Vagina (tissue), 2 donors: ENCODE results near the gene ZNF804B. TPM values are rescaled to one million over a fixed set of nuclear protein-coding genes. Genes with fewer than 3 reads are reported as not detected.
"Not testable (repeated sequence)": the region's sequence is repeated elsewhere in the genome, so short reads cannot be mapped to it uniquely, and the experiment has no call there.

Experiments used
- DNase-seq, 2 donors: peaks; one replicate each; pipeline ENCODE4 v3.0.0-alpha.2; 2017; ENCODE audit errors: extremely low spot score in 2 of 2
- H3K27ac ChIP-seq: fragments of 200-600 bp; sonication (generic); one replicate; pipeline ENCODE4 v1.5.1; 2019
- H3K27me3 ChIP-seq: fragments of 200-600 bp; sonication (generic); one replicate; pipeline ENCODE4 v1.5.1; 2019
- H3K36me3 ChIP-seq, 2 donors: fragments of 200-600 bp; sonication (generic); one replicate each; pipeline ENCODE4 v1.5.1; 2017 to 2019
- H3K4me1 ChIP-seq: fragments of 200-600 bp; sonication (generic); one replicate; pipeline ENCODE4 v1.5.1; 2019
- H3K4me3 ChIP-seq, 2 donors: fragments of 200-600 bp; sonication (generic); 1 replicate in 1 of 2; 2 replicates in 1 of 2; pipeline ENCODE4 v1.5.1; 2016 to 2019
- H3K9me3 ChIP-seq: fragments of 200-600 bp; sonication (generic); one replicate; pipeline ENCODE4 v1.5.1; 2019
- POLR2A ChIP-seq, 2 donors: fragments of 450-650 bp; IDR thresholded peaks; one replicate each; pipeline ENCODE4 v1.6.1; 2017; ENCODE audit warnings: antibody characterized with exemption in 2 of 2, mild to moderate bottlenecking in 2 of 2, moderate library complexity in 2 of 2
- POLR2AphosphoS5 ChIP-seq, 2 donors: sonication (generic); formaldehyde crosslinking; IDR thresholded peaks; one replicate each; pipeline ENCODE4 v1.9.0; 2017; ENCODE audit warnings: antibody characterized with exemption in 2 of 2, mild to moderate bottlenecking in 2 of 2, low read depth in 1 of 2; ENCODE audit not compliant: insufficient read depth in 1 of 2
- intact Hi-C: fragments of 100-400 bp; cut with DNase I; formaldehyde crosslinking; loops from one replicate; pipeline ENCODE4 v1.15.1; 2023
- total RNA-seq: library from RNA; depleted of rRNA; stranded (reverse); fragments of >200 nt; gene quantifications from one replicate; pipeline ENCODE4 v1.2.3, GENCODE V29; 2016
- TF ChIP-seq, protein P1 (sequence below), 3 experiments: fragments of 450-650 bp in 2 of 3; fragments of 200-600 bp in 1 of 3; sonication (generic) in 1 of 3; IDR thresholded peaks; one replicate each; pipeline ENCODE4 v1.5.1; 2017 to 2019; ENCODE audit warnings: antibody characterized with exemption in 3 of 3, mild to moderate bottlenecking in 2 of 3, moderate library complexity in 2 of 3

Gene ZNF804B
- total RNA-seq, 1 donor from 2014 or later: not detected

DNA sequence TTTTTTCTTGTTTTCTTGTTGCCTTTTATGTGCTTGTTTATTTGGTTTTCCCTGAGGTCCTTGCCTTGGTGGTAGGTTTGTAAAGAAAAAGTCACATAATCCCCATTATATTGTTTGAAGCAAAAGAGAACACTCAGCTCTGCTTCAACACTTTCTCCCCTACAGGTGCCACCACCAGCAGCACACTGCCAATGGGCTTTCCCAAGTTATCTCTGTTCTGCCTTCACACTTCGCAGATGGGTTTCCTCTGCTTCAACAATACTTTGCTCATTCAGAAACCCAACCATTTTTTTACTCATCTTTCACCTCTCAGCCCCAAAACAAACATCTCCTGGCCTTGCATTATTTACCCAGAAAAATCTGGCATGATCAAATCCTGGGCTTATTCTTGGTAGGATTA lies 411.1 kb downstream of the ZNF804B start:
- Histone ChIP-seq H3K36me3 (no peaks in the 10 kb centered on the region), H3K27ac (no peak overlapping the region), H3K9me3 (no peaks in the 10 kb centered on the region), H3K4me3 (no peak overlapping the region), H3K27me3 (no peaks in the 10 kb centered on the region), H3K4me1 (no peaks in the 10 kb centered on the region)
- DNase-seq: no peak
- TF ChIP-seq POLR2A (IDR thresholded peaks at IDR 0.05) (no peak), POLR2AphosphoS5 (IDR thresholded peaks at IDR 0.05; ENCODE audit: insufficient read depth in 1 of 2, low read depth in 1 of 2) (no peak)
- TF ChIP-seq, protein P1, sequence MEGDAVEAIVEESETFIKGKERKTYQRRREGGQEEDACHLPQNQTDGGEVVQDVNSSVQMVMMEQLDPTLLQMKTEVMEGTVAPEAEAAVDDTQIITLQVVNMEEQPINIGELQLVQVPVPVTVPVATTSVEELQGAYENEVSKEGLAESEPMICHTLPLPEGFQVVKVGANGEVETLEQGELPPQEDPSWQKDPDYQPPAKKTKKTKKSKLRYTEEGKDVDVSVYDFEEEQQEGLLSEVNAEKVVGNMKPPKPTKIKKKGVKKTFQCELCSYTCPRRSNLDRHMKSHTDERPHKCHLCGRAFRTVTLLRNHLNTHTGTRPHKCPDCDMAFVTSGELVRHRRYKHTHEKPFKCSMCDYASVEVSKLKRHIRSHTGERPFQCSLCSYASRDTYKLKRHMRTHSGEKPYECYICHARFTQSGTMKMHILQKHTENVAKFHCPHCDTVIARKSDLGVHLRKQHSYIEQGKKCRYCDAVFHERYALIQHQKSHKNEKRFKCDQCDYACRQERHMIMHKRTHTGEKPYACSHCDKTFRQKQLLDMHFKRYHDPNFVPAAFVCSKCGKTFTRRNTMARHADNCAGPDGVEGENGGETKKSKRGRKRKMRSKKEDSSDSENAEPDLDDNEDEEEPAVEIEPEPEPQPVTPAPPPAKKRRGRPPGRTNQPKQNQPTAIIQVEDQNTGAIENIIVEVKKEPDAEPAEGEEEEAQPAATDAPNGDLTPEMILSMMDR (IDR thresholded peaks at IDR 0.05): no peak
- intact Hi-C loops: no loop called here

- DNase-seq: no peak
- intact Hi-C loops: no loop called here
- H3K4me1 ChIP-seq: no peaks in the 10 kb centered on the region
- no peaks in the 10 kb centered on the region for H3K27me3 ChIP-seq
- TF ChIP-seq POLR2A (IDR thresholded peaks at IDR 0.05) (no peak), POLR2AphosphoS5 (IDR thresholded peaks at IDR 0.05; ENCODE audit: insufficient read depth in 1 of 2, low read depth in 1 of 2) (no peak)
- TF ChIP-seq, protein P1 (IDR thresholded peaks at IDR 0.05): no peak
- no peaks in the 10 kb centered on the region for H3K36me3 ChIP-seq
- no peak overlapping the region for H3K4me3 ChIP-seq
- H3K27ac ChIP-seq: no peak overlapping the region
- H3K9me3 ChIP-seq: no peaks in the 10 kb centered on the region
Observed at GRCh38 chr7:89182116-89182515, 422.6 kb downstream of the ZNF804B start.

DNA sequence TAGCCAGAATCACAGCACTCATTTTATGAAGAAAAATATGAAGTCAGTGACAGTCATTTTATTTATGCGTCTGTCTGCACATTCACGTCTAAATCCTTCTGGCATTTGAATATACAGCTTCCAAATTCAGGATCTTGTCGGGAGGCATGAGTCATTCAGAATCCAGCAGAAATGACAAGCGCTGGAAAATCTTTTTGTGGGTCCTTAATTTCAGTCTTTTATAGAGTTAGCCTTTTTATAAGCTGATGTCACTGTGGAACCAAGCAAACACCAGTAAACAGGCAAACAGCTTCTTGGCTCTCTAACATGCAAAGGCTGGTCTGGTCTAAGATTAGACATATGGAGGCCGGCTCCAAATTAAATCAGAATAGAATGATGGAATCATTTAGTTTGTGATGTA lies 424.2 kb downstream of the ZNF804B start:
- Histone ChIP-seq H3K9me3 (no peaks in the 10 kb centered on the region), H3K36me3 (no peaks in the 10 kb centered on the region), H3K4me1 (no peaks in the 10 kb centered on the region), H3K27me3 (no peaks in the 10 kb centered on the region), H3K4me3 (no peak overlapping the region), H3K27ac (no peak overlapping the region)
- TF ChIP-seq, protein P1 (IDR thresholded peaks at IDR 0.05): no peak
- TF ChIP-seq POLR2AphosphoS5 (IDR thresholded peaks at IDR 0.05; ENCODE audit: insufficient read depth in 1 of 2, low read depth in 1 of 2): no peak
- no peak for DNase-seq
- intact Hi-C loops: no loop called here

DNA sequence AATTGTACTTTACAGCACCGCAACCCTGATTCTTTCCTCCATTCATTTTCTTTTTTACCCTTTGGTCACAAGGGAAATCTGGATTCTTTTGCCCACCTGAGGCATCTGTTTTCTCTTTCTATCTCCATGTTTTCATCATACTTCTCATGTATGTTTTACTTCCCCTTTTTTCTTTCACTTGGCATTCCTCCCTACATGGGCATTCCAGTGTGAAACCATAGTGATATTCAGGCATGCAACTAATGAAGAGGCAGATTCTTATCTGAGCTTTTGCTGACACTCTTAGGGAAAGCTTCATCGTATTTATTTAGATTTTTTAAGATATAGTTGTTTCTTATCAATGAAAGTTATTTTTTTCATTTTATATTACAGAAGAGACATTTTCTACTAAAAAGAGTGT lies 441.3 kb downstream of the ZNF804B start:
- no peaks in the 10 kb centered on the region for H3K4me1 ChIP-seq
- intact Hi-C loops: no loop called here
- DNase-seq: no peak
- H3K4me3 ChIP-seq: no peak overlapping the region
- no peaks in the 10 kb centered on the region for H3K27me3 ChIP-seq
- no peak overlapping the region for H3K27ac ChIP-seq
- H3K36me3 ChIP-seq: no peaks in the 10 kb centered on the region
- no peak for TF ChIP-seq POLR2AphosphoS5 (IDR thresholded peaks at IDR 0.05; ENCODE audit: insufficient read depth in 1 of 2, low read depth in 1 of 2)
- TF ChIP-seq, protein P1 (IDR thresholded peaks at IDR 0.05): no peak
- TF ChIP-seq POLR2A (IDR thresholded peaks at IDR 0.05): no peak
- no peaks in the 10 kb centered on the region for H3K9me3 ChIP-seq

DNA sequence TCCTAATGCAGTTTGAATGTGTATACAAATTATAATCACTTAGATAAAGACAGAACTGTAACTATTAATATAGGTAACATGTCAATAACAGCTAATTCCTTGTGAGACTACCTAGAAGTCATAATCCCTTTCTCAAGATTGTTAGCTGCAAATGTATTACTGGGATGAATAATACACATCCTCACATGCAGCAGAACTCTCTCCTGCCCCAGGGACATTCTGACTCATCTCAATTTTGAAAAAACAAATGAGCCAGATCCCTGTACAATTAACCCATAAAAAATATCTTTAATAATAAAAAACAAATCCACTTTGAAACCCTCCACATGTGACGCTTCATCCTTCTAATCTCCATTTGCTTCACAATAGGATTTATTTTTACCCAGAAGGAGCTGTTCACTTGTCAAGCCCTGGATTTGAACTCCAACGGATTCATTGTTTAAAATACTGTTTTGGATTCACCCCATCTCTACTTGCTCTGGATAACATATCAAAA lies 464.4 kb downstream of the ZNF804B start:
- no peak for TF ChIP-seq POLR2AphosphoS5 (IDR thresholded peaks at IDR 0.05; ENCODE audit: insufficient read depth in 1 of 2, low read depth in 1 of 2)
- Histone ChIP-seq H3K27ac (no peak overlapping the region), H3K9me3 (no peaks in the 10 kb centered on the region), H3K36me3 (no peaks in the 10 kb centered on the region), H3K27me3 (no peaks in the 10 kb centered on the region), H3K4me3 (no peak overlapping the region), H3K4me1 (no peaks in the 10 kb centered on the region)
- intact Hi-C loops: no loop called here
- DNase-seq: no peak

DNA sequence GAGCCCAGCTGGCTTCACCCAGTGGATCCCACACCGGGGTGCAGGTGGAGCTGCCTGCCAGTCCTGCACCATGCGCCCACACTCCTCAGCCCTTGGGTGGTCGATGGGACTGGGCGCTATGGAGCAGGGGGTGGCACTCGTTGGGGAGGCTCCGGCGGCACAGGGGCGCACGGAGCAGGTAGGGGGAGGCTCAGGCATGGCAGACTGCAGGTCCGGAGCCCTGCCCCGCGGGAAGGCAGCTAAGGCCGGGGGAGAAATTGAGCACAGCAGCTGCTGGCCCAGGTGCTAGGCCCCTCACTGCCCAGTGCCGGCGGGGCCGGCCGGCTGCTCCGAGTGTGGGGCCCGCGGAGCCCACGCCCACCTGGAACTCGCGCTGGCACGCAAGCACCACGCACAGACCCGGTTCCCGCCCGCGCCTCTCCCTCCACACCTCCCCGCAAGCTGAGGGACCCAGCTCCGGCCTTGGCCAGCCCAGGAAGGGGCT lies 469.2 kb downstream of the ZNF804B start:
- DNase-seq, intact Hi-C loops, H3K27me3 ChIP-seq: not testable (repeated sequence)

More for the DNA sequence above, 469.2 kb downstream of the ZNF804B start:
- not testable (repeated sequence) for H3K36me3 ChIP-seq, H3K27ac ChIP-seq, H3K4me1 ChIP-seq, H3K9me3 ChIP-seq, H3K4me3 ChIP-seq
